ENCODE results near the gene CDKN2A.

CDKN2A gene

GRCh38 chr9:22005702-22006606, 11.8 kb upstream of the CDKN2A start:
- H3K9me3 ChIP-seq (ENCODE audit: control insufficient read depth in 2 of 2, low read length in 2 of 2), result no peaks in the 10 kb centered on the region
- H3K36me3 ChIP-seq (ENCODE audit: control insufficient read depth in 2 of 2, insufficient read depth in 2 of 2, low read length in 2 of 2), result no peaks in the 10 kb centered on the region
- no peaks in the 10 kb centered on the region for H3K4me1 ChIP-seq (ENCODE audit: control insufficient read depth, insufficient read depth, low read length)
- peaks cover 15 to 53% of the 10 kb centered on the region in 2 donors for H3K27me3 ChIP-seq (ENCODE audit: control insufficient read depth in 1 of 2, insufficient read depth in 2 of 2, low read length in 2 of 2)
- no peak overlapping the region for H3K4me3 ChIP-seq (ENCODE audit: low read length in 2 of 2)
- H3K9ac ChIP-seq (ENCODE audit: low read length in 2 of 2), result no peak overlapping the region
- no peak overlapping the region for H3K27ac ChIP-seq (ENCODE audit: low read length)

DNA sequence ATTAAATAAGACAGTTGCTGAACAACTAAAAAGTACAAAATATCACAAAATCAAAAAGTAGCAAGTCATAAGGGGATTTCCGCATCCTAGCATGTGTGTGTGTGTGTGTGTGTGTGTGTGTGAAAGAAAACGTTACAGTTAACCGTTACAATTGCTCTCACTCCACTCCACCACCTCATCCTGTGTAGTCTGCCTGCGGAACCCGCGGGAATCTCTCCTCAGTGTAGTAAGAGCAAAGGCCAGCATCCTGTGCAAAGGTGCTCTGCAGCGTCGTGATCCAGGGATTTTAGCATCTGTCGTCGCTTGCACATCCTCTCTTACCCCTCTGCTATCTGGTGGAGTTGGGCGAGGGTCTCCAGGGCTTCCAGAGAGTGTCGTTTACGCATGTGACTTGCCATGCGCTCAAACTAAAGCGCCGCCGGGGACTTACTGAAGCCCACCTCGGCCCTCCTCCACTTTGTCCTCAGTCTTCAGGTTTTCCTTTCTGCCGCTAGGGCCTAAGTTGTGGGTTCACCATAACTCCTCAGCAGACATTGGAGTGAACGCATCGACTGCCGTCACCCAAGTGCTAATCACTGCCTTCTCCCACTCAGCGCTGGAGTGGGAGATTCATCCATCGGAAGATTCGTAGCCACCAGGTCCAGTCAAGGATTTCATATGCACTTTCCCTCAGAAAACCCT, 11.0 kb upstream of the CDKN2A start:
- Histone ChIP-seq H3K27ac (ENCODE audit: low read length) (no peak overlapping the region), H3K4me3 (ENCODE audit: low read length in 2 of 2) (no peak overlapping the region), H3K36me3 (ENCODE audit: control insufficient read depth in 2 of 2, insufficient read depth in 2 of 2, low read length in 2 of 2) (no peaks in the 10 kb centered on the region), H3K27me3 (ENCODE audit: control insufficient read depth in 1 of 2, insufficient read depth in 2 of 2, low read length in 2 of 2) (peaks cover 15 to 53% of the 10 kb centered on the region in 2 donors), H3K9me3 (ENCODE audit: control insufficient read depth in 2 of 2, low read length in 2 of 2) (no peaks in the 10 kb centered on the region), H3K4me1 (ENCODE audit: control insufficient read depth, insufficient read depth, low read length) (no peaks in the 10 kb centered on the region), H3K9ac (ENCODE audit: low read length in 2 of 2) (no peak overlapping the region)

- H3K4me3 ChIP-seq (ENCODE audit: low read length in 2 of 2), result no peak overlapping the region
- no peaks in the 10 kb centered on the region for H3K9me3 ChIP-seq (ENCODE audit: control insufficient read depth in 2 of 2, low read length in 2 of 2)
- peaks cover 15 to 46% of the 10 kb centered on the region in 2 donors for H3K27me3 ChIP-seq (ENCODE audit: control insufficient read depth in 1 of 2, insufficient read depth in 2 of 2, low read length in 2 of 2)
- H3K27ac ChIP-seq (ENCODE audit: low read length), result no peak overlapping the region
- H3K4me1 ChIP-seq (ENCODE audit: control insufficient read depth, insufficient read depth, low read length), result no peaks in the 10 kb centered on the region
- H3K9ac ChIP-seq (ENCODE audit: low read length in 2 of 2), result no peak overlapping the region
- no peaks in the 10 kb centered on the region for H3K36me3 ChIP-seq (ENCODE audit: control insufficient read depth in 2 of 2, insufficient read depth in 2 of 2, low read length in 2 of 2)
Measured at GRCh38 chr9:22002038-22002437, 7.8 kb upstream of the CDKN2A start.

- Histone ChIP-seq H3K4me1 (ENCODE audit: control insufficient read depth, insufficient read depth, low read length) (peaks cover 5% of the 10 kb centered on the region), H3K27ac (ENCODE audit: low read length) (no peak overlapping the region), H3K9ac (ENCODE audit: low read length in 2 of 2) (no peak overlapping the region), H3K27me3 (ENCODE audit: control insufficient read depth in 1 of 2, insufficient read depth in 2 of 2, low read length in 2 of 2) (peaks cover 14 to 35% of the 10 kb centered on the region in 2 donors), H3K4me3 (ENCODE audit: low read length in 2 of 2) (no peak overlapping the region), H3K9me3 (ENCODE audit: control insufficient read depth in 2 of 2, low read length in 2 of 2) (no peaks in the 10 kb centered on the region), H3K36me3 (ENCODE audit: control insufficient read depth in 2 of 2, insufficient read depth in 2 of 2, low read length in 2 of 2) (no peaks in the 10 kb centered on the region)
Measured at GRCh38 chr9:21998026-21998425, 3.8 kb upstream of the CDKN2A start.

DNA sequence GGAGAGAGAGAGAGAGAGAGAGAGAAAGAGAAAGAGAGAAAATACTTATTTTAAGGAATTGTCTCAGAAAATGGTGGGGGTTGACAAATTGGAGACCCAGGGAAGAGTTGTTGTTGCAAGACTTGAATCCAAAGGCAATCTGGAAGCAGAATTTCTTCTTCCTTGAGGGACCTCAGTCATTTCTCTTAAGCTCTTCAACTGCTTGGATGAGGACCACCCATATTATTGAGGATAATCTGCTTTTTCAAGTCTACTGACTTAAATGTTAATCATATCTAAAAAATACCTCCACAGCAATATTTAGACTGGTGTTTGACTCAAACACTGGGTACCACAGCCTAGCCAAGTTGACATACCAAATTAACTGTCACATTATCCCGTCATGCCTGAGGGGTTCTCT, 3.3 kb upstream of the CDKN2A start:
- Histone ChIP-seq H3K4me3 (ENCODE audit: low read length in 2 of 2) (no peak overlapping the region), H3K27me3 (ENCODE audit: control insufficient read depth in 1 of 2, insufficient read depth in 2 of 2, low read length in 2 of 2) (peaks cover 12 to 35% of the 10 kb centered on the region in 2 donors)

GRCh38 chr9:21996858-21997257, 2.7 kb upstream of the CDKN2A start:
- Histone ChIP-seq H3K9me3 (ENCODE audit: control insufficient read depth in 2 of 2, low read length in 2 of 2) (no peaks in the 10 kb centered on the region), H3K36me3 (ENCODE audit: control insufficient read depth in 2 of 2, insufficient read depth in 2 of 2, low read length in 2 of 2) (no peaks in the 10 kb centered on the region), H3K4me3 (ENCODE audit: low read length in 2 of 2) (no peak overlapping the region), H3K27me3 (ENCODE audit: control insufficient read depth in 1 of 2, insufficient read depth in 2 of 2, low read length in 2 of 2) (peaks cover 12 to 34% of the 10 kb centered on the region in 2 donors), H3K27ac (ENCODE audit: low read length) (no peak overlapping the region), H3K4me1 (ENCODE audit: control insufficient read depth, insufficient read depth, low read length) (peaks cover 5% of the 10 kb centered on the region), H3K9ac (ENCODE audit: low read length in 2 of 2) (no peak overlapping the region)

More for the DNA sequence above, 3.3 kb upstream of the CDKN2A start:
- Histone ChIP-seq H3K4me1 (ENCODE audit: control insufficient read depth, insufficient read depth, low read length) (peaks cover 5% of the 10 kb centered on the region), H3K27ac (ENCODE audit: low read length) (no peak overlapping the region), H3K9ac (ENCODE audit: low read length in 2 of 2) (no peak overlapping the region), H3K9me3 (ENCODE audit: control insufficient read depth in 2 of 2, low read length in 2 of 2) (no peaks in the 10 kb centered on the region), H3K36me3 (ENCODE audit: control insufficient read depth in 2 of 2, insufficient read depth in 2 of 2, low read length in 2 of 2) (no peaks in the 10 kb centered on the region)

GRCh38 chr9:21996438-21996837, 2.2 kb upstream of the CDKN2A start:
- Histone ChIP-seq H3K4me3 (ENCODE audit: low read length in 2 of 2) (no peak overlapping the region), H3K9me3 (ENCODE audit: control insufficient read depth in 2 of 2, low read length in 2 of 2) (no peaks in the 10 kb centered on the region), H3K27ac (ENCODE audit: low read length) (no peak overlapping the region), H3K36me3 (ENCODE audit: control insufficient read depth in 2 of 2, insufficient read depth in 2 of 2, low read length in 2 of 2) (no peaks in the 10 kb centered on the region), H3K9ac (ENCODE audit: low read length in 2 of 2) (no peak overlapping the region), H3K4me1 (ENCODE audit: control insufficient read depth, insufficient read depth, low read length) (peaks cover 5% of the 10 kb centered on the region), H3K27me3 (ENCODE audit: control insufficient read depth in 1 of 2, insufficient read depth in 2 of 2, low read length in 2 of 2) (peaks cover 12 to 37% of the 10 kb centered on the region in 2 donors)

- Histone ChIP-seq H3K9me3 (ENCODE audit: control insufficient read depth in 2 of 2, low read length in 2 of 2) (no peaks in the 10 kb centered on the region), H3K36me3 (ENCODE audit: control insufficient read depth in 2 of 2, insufficient read depth in 2 of 2, low read length in 2 of 2) (no peaks in the 10 kb centered on the region), H3K27me3 (ENCODE audit: control insufficient read depth in 1 of 2, insufficient read depth in 2 of 2, low read length in 2 of 2) (peaks cover 12 to 40% of the 10 kb centered on the region in 2 donors), H3K4me1 (ENCODE audit: control insufficient read depth, insufficient read depth, low read length) (peaks cover 5% of the 10 kb centered on the region), H3K9ac (ENCODE audit: low read length in 2 of 2) (peak overlapping the region; percentile 6 to 54), H3K27ac (ENCODE audit: low read length) (no peak overlapping the region), H3K4me3 (ENCODE audit: low read length in 2 of 2) (peak overlapping the region; percentile 75 to 83)
Measured at GRCh38 chr9:21995666-21996398, 1.6 kb upstream of the CDKN2A start.

GRCh38 chr9:21995006-21995665, 944 bp upstream of the CDKN2A start:
- H3K27me3 ChIP-seq (ENCODE audit: control insufficient read depth in 1 of 2, insufficient read depth in 2 of 2, low read length in 2 of 2), result peaks cover 14 to 43% of the 10 kb centered on the region in 2 donors
- H3K9me3 ChIP-seq (ENCODE audit: control insufficient read depth in 2 of 2, low read length in 2 of 2), result no peaks in the 10 kb centered on the region
- peak overlapping the region; percentile 7 for H3K27ac ChIP-seq (ENCODE audit: low read length)
- H3K4me1 ChIP-seq (ENCODE audit: control insufficient read depth, insufficient read depth, low read length), result peaks cover 5% of the 10 kb centered on the region
- peak overlapping the region; percentile 75 to 83 for H3K4me3 ChIP-seq (ENCODE audit: low read length in 2 of 2)
- H3K36me3 ChIP-seq (ENCODE audit: control insufficient read depth in 2 of 2, insufficient read depth in 2 of 2, low read length in 2 of 2), result no peaks in the 10 kb centered on the region
- peak overlapping the region; percentile 43 to 54 for H3K9ac ChIP-seq (ENCODE audit: low read length in 2 of 2)

- Histone ChIP-seq H3K36me3 (ENCODE audit: control insufficient read depth in 2 of 2, insufficient read depth in 2 of 2, low read length in 2 of 2) (no peaks in the 10 kb centered on the region), H3K9ac (ENCODE audit: low read length in 2 of 2) (peak within 1 kb of the TSS; percentile 43 to 54), H3K9me3 (ENCODE audit: control insufficient read depth in 2 of 2, low read length in 2 of 2) (no peaks in the 10 kb centered on the region), H3K4me3 (ENCODE audit: low read length in 2 of 2) (peak within 1 kb of the TSS; percentile 75 to 83), H3K4me1 (ENCODE audit: control insufficient read depth, insufficient read depth, low read length) (peaks cover 5% of the 10 kb centered on the region), H3K27me3 (ENCODE audit: control insufficient read depth in 1 of 2, insufficient read depth in 2 of 2, low read length in 2 of 2) (peaks cover 20 to 49% of the 10 kb centered on the region in 2 donors), H3K27ac (ENCODE audit: low read length) (peak within 1 kb of the TSS; percentile 7)
Measured at GRCh38 chr9:21994556-21995005, 389 bp upstream of the CDKN2A start, which contains the start of gene CDKN2B-AS1. TSS of gene CDKN2B-AS1 (plus strand) at chr9:21994791.

All from stomach smooth muscle (tissue), 2 donors.